ENCODE results near the gene CSRP1. TPM values are rescaled to one million over a fixed set of nuclear protein-coding genes. Genes with fewer than 3 reads are reported as not detected.
A peak's percentile ranks its signal among the peaks of the same experiment; 100 is the strongest.

CSRP1 gene
- total and polyA plus RNA-seq, 9 of the 15 experiments (the other 6 are each of a cell fraction or from before 2014, with no cell fraction given) = 6.8 to 39.4 (median 23.7) TPM

DNA sequence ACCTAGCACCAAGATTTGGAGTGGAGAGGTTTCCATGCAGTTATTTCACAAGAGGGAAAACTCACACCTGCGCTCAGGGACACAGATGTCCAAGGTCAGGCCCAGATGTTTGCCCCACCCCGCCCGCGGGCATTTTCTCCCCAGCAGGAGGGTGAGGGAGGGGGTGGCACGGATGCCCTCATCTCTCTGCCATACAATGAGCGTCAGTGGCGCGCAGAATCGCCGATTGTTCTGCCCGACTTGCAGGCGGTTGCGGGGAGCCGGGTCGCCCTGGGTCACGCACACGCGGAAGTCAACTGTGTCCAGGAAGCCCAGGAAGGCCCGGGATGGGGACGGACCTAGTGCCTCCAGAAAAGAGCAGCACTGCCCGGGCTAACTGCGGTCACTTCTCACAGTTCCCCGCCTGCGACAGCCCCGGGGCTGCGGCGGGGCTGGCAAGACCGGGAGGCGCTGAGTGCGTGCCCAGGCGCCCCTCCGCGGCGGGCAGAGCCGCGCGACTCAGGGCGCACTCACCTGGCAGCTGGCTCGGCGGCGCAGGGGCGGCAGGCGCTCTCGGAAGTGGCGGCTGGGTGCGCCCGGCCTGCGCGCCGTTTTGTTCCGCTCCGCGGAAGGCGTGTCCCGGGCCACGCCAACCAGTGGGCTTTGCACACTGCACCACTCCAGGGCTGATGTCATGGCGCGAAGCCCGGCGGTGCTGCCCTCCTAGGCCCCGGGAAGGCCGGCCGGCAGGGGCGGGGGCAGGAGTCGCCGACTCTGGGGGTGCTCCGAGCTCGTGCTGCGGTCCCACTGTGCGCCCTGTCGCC is at the start of gene CSRP1 (continued):
- TF ChIP-seq CREB1 (IDR thresholded peaks at IDR 0.05) = peak; percentile 31; the same call in 1 of the 2 replicates
- TF ChIP-seq CREB1 (CRISPR knock-in tag; IDR thresholded peaks at IDR 0.05) = no peak
- peak; percentile 80 for TF ChIP-seq SMAD4 (CRISPR knock-in tag; conservative IDR thresholded peaks at IDR 0.05)
- peak; percentile 72 to 75; a peak in 3 of 4 replicates for TF ChIP-seq NRF1 (conservative IDR thresholded peaks at IDR 0.05 in 1 of 2, IDR thresholded peaks at IDR 0.05 in 1 of 2)
- TF ChIP-seq, protein P1, sequence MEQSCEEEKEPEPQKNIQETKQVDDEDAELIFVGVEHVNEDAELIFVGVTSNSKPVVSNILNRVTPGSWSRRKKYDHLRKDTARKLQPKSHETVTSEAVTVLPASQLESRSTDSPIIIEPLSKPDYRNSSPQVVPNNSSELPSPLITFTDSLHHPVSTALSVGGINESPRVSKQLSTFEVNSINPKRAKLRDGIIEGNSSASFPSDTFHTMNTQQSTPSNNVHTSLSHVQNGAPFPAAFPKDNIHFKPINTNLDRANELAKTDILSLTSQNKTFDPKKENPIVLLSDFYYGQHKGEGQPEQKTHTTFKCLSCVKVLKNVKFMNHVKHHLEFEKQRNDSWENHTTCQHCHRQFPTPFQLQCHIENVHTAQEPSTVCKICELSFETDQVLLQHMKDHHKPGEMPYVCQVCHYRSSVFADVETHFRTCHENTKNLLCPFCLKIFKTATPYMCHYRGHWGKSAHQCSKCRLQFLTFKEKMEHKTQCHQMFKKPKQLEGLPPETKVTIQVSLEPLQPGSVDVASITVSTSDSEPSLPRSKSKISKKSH (CRISPR knock-in tag; IDR thresholded peaks at IDR 0.05) = no peak
- TF ChIP-seq SMARCA5 (IDR thresholded peaks at IDR 0.05) = no peak
- TF ChIP-seq, protein P2, sequence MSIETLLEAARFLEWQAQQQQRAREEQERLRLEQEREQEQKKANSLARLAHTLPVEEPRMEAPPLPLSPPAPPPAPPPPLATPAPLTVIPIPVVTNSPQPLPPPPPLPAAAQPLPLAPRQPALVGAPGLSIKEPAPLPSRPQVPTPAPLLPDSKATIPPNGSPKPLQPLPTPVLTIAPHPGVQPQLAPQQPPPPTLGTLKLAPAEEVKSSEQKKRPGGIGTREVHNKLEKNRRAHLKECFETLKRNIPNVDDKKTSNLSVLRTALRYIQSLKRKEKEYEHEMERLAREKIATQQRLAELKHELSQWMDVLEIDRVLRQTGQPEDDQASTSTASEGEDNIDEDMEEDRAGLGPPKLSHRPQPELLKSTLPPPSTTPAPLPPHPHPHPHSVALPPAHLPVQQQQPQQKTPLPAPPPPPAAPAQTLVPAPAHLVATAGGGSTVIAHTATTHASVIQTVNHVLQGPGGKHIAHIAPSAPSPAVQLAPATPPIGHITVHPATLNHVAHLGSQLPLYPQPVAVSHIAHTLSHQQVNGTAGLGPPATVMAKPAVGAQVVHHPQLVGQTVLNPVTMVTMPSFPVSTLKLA (conservative IDR thresholded peaks at IDR 0.05) = peak in 1 of 2 experiments; percentile 64; a peak in 2 of 4 replicates
- TF ChIP-seq, protein P3, sequence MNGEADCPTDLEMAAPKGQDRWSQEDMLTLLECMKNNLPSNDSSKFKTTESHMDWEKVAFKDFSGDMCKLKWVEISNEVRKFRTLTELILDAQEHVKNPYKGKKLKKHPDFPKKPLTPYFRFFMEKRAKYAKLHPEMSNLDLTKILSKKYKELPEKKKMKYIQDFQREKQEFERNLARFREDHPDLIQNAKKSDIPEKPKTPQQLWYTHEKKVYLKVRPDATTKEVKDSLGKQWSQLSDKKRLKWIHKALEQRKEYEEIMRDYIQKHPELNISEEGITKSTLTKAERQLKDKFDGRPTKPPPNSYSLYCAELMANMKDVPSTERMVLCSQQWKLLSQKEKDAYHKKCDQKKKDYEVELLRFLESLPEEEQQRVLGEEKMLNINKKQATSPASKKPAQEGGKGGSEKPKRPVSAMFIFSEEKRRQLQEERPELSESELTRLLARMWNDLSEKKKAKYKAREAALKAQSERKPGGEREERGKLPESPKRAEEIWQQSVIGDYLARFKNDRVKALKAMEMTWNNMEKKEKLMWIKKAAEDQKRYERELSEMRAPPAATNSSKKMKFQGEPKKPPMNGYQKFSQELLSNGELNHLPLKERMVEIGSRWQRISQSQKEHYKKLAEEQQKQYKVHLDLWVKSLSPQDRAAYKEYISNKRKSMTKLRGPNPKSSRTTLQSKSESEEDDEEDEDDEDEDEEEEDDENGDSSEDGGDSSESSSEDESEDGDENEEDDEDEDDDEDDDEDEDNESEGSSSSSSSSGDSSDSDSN (IDR thresholded peaks at IDR 0.05; ENCODE audit: borderline replicate concordance in 1 of 2, low read depth in 2 of 2, low read length in 2 of 2) = 0 out of 4 replicates have a peak, but pooled peaks of 1 of the 2 experiments have one; percentile 57
- TF ChIP-seq NFIX (CRISPR knock-in tag; IDR thresholded peaks at IDR 0.05; ENCODE audit: low read depth) = no peak
- TF ChIP-seq, protein P4, sequence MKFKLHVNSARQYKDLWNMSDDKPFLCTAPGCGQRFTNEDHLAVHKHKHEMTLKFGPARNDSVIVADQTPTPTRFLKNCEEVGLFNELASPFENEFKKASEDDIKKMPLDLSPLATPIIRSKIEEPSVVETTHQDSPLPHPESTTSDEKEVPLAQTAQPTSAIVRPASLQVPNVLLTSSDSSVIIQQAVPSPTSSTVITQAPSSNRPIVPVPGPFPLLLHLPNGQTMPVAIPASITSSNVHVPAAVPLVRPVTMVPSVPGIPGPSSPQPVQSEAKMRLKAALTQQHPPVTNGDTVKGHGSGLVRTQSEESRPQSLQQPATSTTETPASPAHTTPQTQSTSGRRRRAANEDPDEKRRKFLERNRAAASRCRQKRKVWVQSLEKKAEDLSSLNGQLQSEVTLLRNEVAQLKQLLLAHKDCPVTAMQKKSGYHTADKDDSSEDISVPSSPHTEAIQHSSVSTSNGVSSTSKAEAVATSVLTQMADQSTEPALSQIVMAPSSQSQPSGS (CRISPR knock-in tag; IDR thresholded peaks at IDR 0.05) = peak; percentile 82
- TF ChIP-seq, protein P5, sequence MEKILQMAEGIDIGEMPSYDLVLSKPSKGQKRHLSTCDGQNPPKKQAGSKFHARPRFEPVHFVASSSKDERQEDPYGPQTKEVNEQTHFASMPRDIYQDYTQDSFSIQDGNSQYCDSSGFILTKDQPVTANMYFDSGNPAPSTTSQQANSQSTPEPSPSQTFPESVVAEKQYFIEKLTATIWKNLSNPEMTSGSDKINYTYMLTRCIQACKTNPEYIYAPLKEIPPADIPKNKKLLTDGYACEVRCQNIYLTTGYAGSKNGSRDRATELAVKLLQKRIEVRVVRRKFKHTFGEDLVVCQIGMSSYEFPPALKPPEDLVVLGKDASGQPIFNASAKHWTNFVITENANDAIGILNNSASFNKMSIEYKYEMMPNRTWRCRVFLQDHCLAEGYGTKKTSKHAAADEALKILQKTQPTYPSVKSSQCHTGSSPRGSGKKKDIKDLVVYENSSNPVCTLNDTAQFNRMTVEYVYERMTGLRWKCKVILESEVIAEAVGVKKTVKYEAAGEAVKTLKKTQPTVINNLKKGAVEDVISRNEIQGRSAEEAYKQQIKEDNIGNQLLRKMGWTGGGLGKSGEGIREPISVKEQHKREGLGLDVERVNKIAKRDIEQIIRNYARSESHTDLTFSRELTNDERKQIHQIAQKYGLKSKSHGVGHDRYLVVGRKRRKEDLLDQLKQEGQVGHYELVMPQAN (IDR thresholded peaks at IDR 0.05; ENCODE audit: borderline replicate concordance) = no peak
- TF ChIP-seq GABPB1 (CRISPR knock-in tag; IDR thresholded peaks at IDR 0.05) = peak; percentile 42; the same call in 1 of the 2 replicates
- no peak for TF ChIP-seq ELF4 (CRISPR knock-in tag; IDR thresholded peaks at IDR 0.05)
- no peak for TF ChIP-seq STAT5B (CRISPR knock-in tag; IDR thresholded peaks at IDR 0.05)
- TF ChIP-seq MYNN (IDR thresholded peaks at IDR 0.05) = no peak
- no peak for TF ChIP-seq MYNN (CRISPR knock-in tag; IDR thresholded peaks at IDR 0.05)
- TF ChIP-seq KLF13 (tag; IDR thresholded peaks at IDR 0.05; ENCODE audit: borderline replicate concordance, low read depth) = peak; percentile 13; the same call in 1 of the 2 replicates
- TF ChIP-seq ZNF778 (CRISPR knock-in tag; IDR thresholded peaks at IDR 0.05) = no peak
